ENCODE measurements around the gene HPSE2.

GRCh38 chr10:98694014-98694413 is 541.6 kb downstream of the HPSE2 start:
- TF ChIP-seq MAX (IDR thresholded peaks at IDR 0.05) (no peak), CTCF (IDR thresholded peaks at IDR 0.05; ENCODE audit: low read depth, low read length, missing input control) (no peak), SP1 (IDR thresholded peaks at IDR 0.05) (no peak), GABPA (IDR thresholded peaks at IDR 0.05 in 1 of 2, conservative IDR thresholded peaks at IDR 0.05 in 1 of 2) (no peak), REST (IDR thresholded peaks at IDR 0.05) (no peak), TAF1 (conservative IDR thresholded peaks at IDR 0.05) (no peak), FOXA1 (IDR thresholded peaks at IDR 0.05) (no peak), ATF3 (IDR thresholded peaks at IDR 0.05) (no peak), RAD21 (IDR thresholded peaks at IDR 0.05) (no peak), EGR1 (IDR thresholded peaks at IDR 0.05; ENCODE audit: low read depth in 2 of 2) (no peak), FOXA2 (IDR thresholded peaks at IDR 0.05) (no peak), YY1 (IDR thresholded peaks at IDR 0.05) (no peak), JUND (IDR thresholded peaks at IDR 0.05) (no peak), ZBTB33 (IDR thresholded peaks at IDR 0.05) (no peak)
